Neural cell (in vitro differentiated cells): ENCODE data around the gene OSBPL7. TPM values are rescaled to one million over a fixed set of nuclear protein-coding genes. Genes with fewer than 3 reads are reported as not detected.
A peak's percentile ranks its signal among the peaks of the same experiment; 100 is the strongest.

Source experiments
- H2AFZ ChIP-seq: fragments of 200-600, 300-800 bp; sonication (generic), shearing (Covaris generic); 2 replicates; pipeline ENCODE4 v1.6.0; 2014; ENCODE audit warnings: low read depth, mild to moderate bottlenecking, antibody characterized with exemption, low read length, moderate library complexity
- H3F3A ChIP-seq: fragments of 200-600 bp; shearing (Covaris generic); 2 replicates; pipeline ENCODE4 v1.6.1; 2016; ENCODE audit warnings: mild to moderate bottlenecking, moderate library complexity, mixed read lengths, antibody characterized with exemption, low read length; ENCODE audit not compliant: insufficient read depth, poor library complexity, severe bottlenecking
- H3K27ac ChIP-seq: fragments of 200-600, 300-800 bp; sonication (generic), shearing (Covaris generic); 2 replicates; pipeline ENCODE4 v1.5.1; 2014; ENCODE audit warnings: mild to moderate bottlenecking, low read length, moderate library complexity
- H3K27me3 ChIP-seq: fragments of 300-800, 200-600 bp; sonication (generic), shearing (Covaris generic); 2 replicates; pipeline ENCODE4 v1.6.0; 2014; ENCODE audit warnings: mild to moderate bottlenecking, low read depth, low read length, moderate library complexity; ENCODE audit not compliant: insufficient read depth
- H3K36me3 ChIP-seq: fragments of 300-800, 200-600 bp; sonication (generic), shearing (Covaris generic); 2 replicates; pipeline ENCODE4 v1.5.1; 2014; ENCODE audit warnings: mild to moderate bottlenecking, antibody characterized with exemption, low read length, moderate library complexity; ENCODE audit not compliant: insufficient read depth
- H3K4me2 ChIP-seq: fragments of 300-800, 200-600 bp; sonication (generic), shearing (Covaris generic); 2 replicates; pipeline ENCODE4 v1.6.0; 2014; ENCODE audit warnings: mild to moderate bottlenecking, low read length
- H3K4me3 ChIP-seq: fragments of 300-800, 200-600 bp; sonication (generic), shearing (Covaris generic); 2 replicates; pipeline ENCODE4 v1.5.1; 2014; ENCODE audit warnings: mild to moderate bottlenecking, low read length, moderate library complexity
- H3K79me2 ChIP-seq: fragments of 200-600 bp; shearing (Covaris generic); replicated peaks from 2 replicates; pipeline ENCODE4 v1.6.0; 2014; ENCODE audit warnings: mild to moderate bottlenecking, low read length, moderate library complexity; ENCODE audit not compliant: insufficient read depth
- H3K9ac ChIP-seq: fragments of 300-800, 200-600 bp; sonication (generic), shearing (Covaris generic); 2 replicates; pipeline ENCODE4 v1.6.1; 2016; ENCODE audit warnings: mild to moderate bottlenecking, low read length, mixed read lengths
- H3K9me2 ChIP-seq: fragments of 200-600 bp; shearing (Covaris generic); 2 replicates; pipeline ENCODE4 v1.6.1; 2016; ENCODE audit warnings: mild to moderate bottlenecking, low read length, mixed read lengths; ENCODE audit not compliant: insufficient read depth
- H3K9me3 ChIP-seq: fragments of 200-600, 300-800 bp; sonication (generic), shearing (Covaris generic); 2 replicates; pipeline ENCODE4 v1.6.1; 2016; ENCODE audit warnings: mild to moderate bottlenecking, mixed run types, low read length, moderate library complexity, mixed read lengths
- H4K20me1 ChIP-seq: fragments of 200-600 bp; shearing (Covaris generic); 2 replicates; pipeline ENCODE4 v1.6.1; 2016; ENCODE audit warnings: mild to moderate bottlenecking, mixed run types; ENCODE audit not compliant: insufficient read depth
- CTCF ChIP-seq: fragments of 450-650 bp; IDR thresholded peaks from 2 replicates; pipeline ENCODE4 v1.5.1; 2014; ENCODE audit warnings: antibody characterized with exemption, mild to moderate bottlenecking, moderate library complexity; ENCODE audit not compliant: poor library complexity, severe bottlenecking
- EP300 ChIP-seq: fragments of 450-650 bp; conservative IDR thresholded peaks from 2 replicates; pipeline ENCODE4 v1.6.1; 2014; ENCODE audit warnings: antibody characterized with exemption, mild to moderate bottlenecking, moderate library complexity; ENCODE audit not compliant: poor library complexity, severe bottlenecking
- EZH2 ChIP-seq: fragments of 200-600, 300-800 bp; shearing (Covaris generic), sonication (generic); IDR thresholded peaks from 2 replicates; pipeline ENCODE4 v1.6.1; 2014; ENCODE audit warnings: antibody characterized with exemption, low read length, borderline replicate concordance, mild to moderate bottlenecking; ENCODE audit not compliant: insufficient read depth, poor library complexity, severe bottlenecking
- MXI1 ChIP-seq: fragments of 450-650 bp; conservative IDR thresholded peaks from 2 replicates; pipeline ENCODE4 v1.6.1; 2014; ENCODE audit warnings: antibody characterized with exemption, mild to moderate bottlenecking; ENCODE audit not compliant: poor library complexity, severe bottlenecking
- POLR2AphosphoS5 ChIP-seq: IDR thresholded peaks from 2 replicates; pipeline ENCODE4 v1.6.1; 2012
- REST ChIP-seq: IDR thresholded peaks from 2 replicates; pipeline ENCODE4 v1.6.1; 2012; ENCODE audit warnings: borderline replicate concordance
- SMC3 ChIP-seq: fragments of 450-650 bp; conservative IDR thresholded peaks from 2 replicates; pipeline ENCODE4 v1.6.1; 2014; ENCODE audit warnings: antibody characterized with exemption, mild to moderate bottlenecking, moderate library complexity; ENCODE audit not compliant: poor library complexity
- polyA plus RNA-seq: library from polyadenylated mRNA; depleted of rRNA; stranded (reverse); fragments of >200 nt; gene quantifications from 2 replicates; pipeline ENCODE4 v1.2.3, GENCODE V29; 2014

The OSBPL7 gene
- polyA plus RNA-seq, 1 donor from 2014 or later, result 10.0 TPM

- Histone ChIP-seq H3K27me3 (peaks cover 85% of the 10 kb centered on the region), H3K4me2 (no peak overlapping the region), H3K79me2 (no peaks in the 10 kb centered on the region), H3K36me3 (no peaks in the 10 kb centered on the region), H3F3A (no peaks in the 10 kb centered on the region), H3K9ac (no peak overlapping the region), H3K27ac (no peak overlapping the region), H4K20me1 (no peaks in the 10 kb centered on the region), H2AFZ (no peak overlapping the region), H3K9me2 (no peaks in the 10 kb centered on the region), H3K4me3 (no peak overlapping the region), H3K9me3 (no peaks in the 10 kb centered on the region)
- no peak for TF ChIP-seq EZH2
- TF ChIP-seq REST, result no peak
- TF ChIP-seq EP300, result no peak
- TF ChIP-seq MXI1, result no peak
- no peak for TF ChIP-seq POLR2AphosphoS5
- no peak for TF ChIP-seq SMC3
- TF ChIP-seq CTCF, result no peak
Measured at GRCh38 chr17:47853616-47854015, 32.0 kb upstream of the OSBPL7 start.

GRCh38 chr17:47852113-47852949, 30.7 kb upstream of the OSBPL7 start:
- H3K4me2 ChIP-seq, result no peak overlapping the region
- H3K9me3 ChIP-seq, result no peaks in the 10 kb centered on the region
- H2AFZ ChIP-seq, result no peak overlapping the region

More at GRCh38 chr17:47852113-47852949, 30.7 kb upstream of the OSBPL7 start:
- no peak for TF ChIP-seq REST
- TF ChIP-seq POLR2AphosphoS5, result peak; percentile 86
- peak; percentile 9 for TF ChIP-seq CTCF
- Histone ChIP-seq H3K36me3 (no peaks in the 10 kb centered on the region), H4K20me1 (no peaks in the 10 kb centered on the region), H3K9ac (no peak overlapping the region), H3K9me2 (no peaks in the 10 kb centered on the region), H3K79me2 (no peaks in the 10 kb centered on the region), H3K27me3 (peaks cover 98% of the 10 kb centered on the region), H3F3A (no peaks in the 10 kb centered on the region), H3K4me3 (no peak overlapping the region), H3K27ac (no peak overlapping the region)
